HepG2 (cell line): ENCODE data around the gene ADGRG1. TPM values are rescaled to one million over a fixed set of nuclear protein-coding genes. Genes with fewer than 3 reads are reported as not detected.

Source experiments
- CHD4 ChIP-seq: fragments of 200-600 bp; sonication (generic); IDR thresholded peaks from 2 replicates; pipeline ENCODE4 v1.7.0; 2017; ENCODE audit warnings: mild to moderate bottlenecking, low read length, borderline replicate concordance
- EZH2 ChIP-seq: conservative IDR thresholded peaks from 2 replicates; pipeline ENCODE4 v1.6.1; 2012; ENCODE audit warnings: mild to moderate bottlenecking, low read depth, low read length, moderate library complexity
- FOXK2 ChIP-seq: fragments of 450-650 bp; IDR thresholded peaks from 2 replicates; pipeline ENCODE4 v1.6.1; 2016
- MXI1 ChIP-seq: IDR thresholded peaks from 3 replicates; pipeline ENCODE4 v1.6.1; 2012; ENCODE audit warnings: low read depth, low read length, inconsistent platforms, borderline replicate concordance
- NFYC ChIP-seq: IDR thresholded peaks from 2 replicates; pipeline ENCODE4 v1.6.1; 2016; ENCODE audit warnings: missing genetic modification reagents, missing compliant biosample characterization
- POLR2G ChIP-seq: fragments of 200-400 bp; formaldehyde crosslinking; IDR thresholded peaks from 2 replicates; pipeline ENCODE4 v1.6.1; 2018; ENCODE audit warnings: mild to moderate bottlenecking, low read depth, low read length, moderate library complexity
- RAD51 ChIP-seq: fragments of 450-650 bp; IDR thresholded peaks from 2 replicates; pipeline ENCODE4 v1.6.1; 2016; ENCODE audit warnings: borderline replicate concordance
- RELA ChIP-seq: sonication (generic); formaldehyde crosslinking; IDR thresholded peaks from 2 replicates; pipeline ENCODE4 v1.4.0; 2020; ENCODE audit warnings: missing genetic modification reagents
- SIN3B ChIP-seq: fragments of 150-350 bp; IDR thresholded peaks from 2 replicates; pipeline ENCODE4 v1.6.1; 2014; ENCODE audit warnings: low read length
- TOE1 ChIP-seq: sonication (generic); formaldehyde crosslinking; IDR thresholded peaks from 2 replicates; pipeline ENCODE4 v1.4.0; 2020; ENCODE audit warnings: mild to moderate bottlenecking, missing genetic modification reagents
- ZNF136 ChIP-seq: sonication (generic); formaldehyde crosslinking; IDR thresholded peaks from 2 replicates; pipeline ENCODE4 v1.8.1; 2022; ENCODE audit warnings: low read depth, mild to moderate bottlenecking, moderate library complexity, missing genetic modification reagents
- ZNF430 ChIP-seq: sonication (generic); formaldehyde crosslinking; IDR thresholded peaks from 2 replicates; pipeline ENCODE4 v1.9.0; 2021; ENCODE audit warnings: mild to moderate bottlenecking, missing genetic modification reagents
- ZNF772 ChIP-seq: sonication (generic); formaldehyde crosslinking; IDR thresholded peaks from 2 replicates; pipeline ENCODE4 v1.5.0; 2020; ENCODE audit warnings: mild to moderate bottlenecking, missing genetic modification reagents
- ZNF775 ChIP-seq: sonication (generic); formaldehyde crosslinking; IDR thresholded peaks from 2 replicates; pipeline ENCODE4 v1.4.0; 2020; ENCODE audit warnings: missing genetic modification reagents, mild to moderate bottlenecking, moderate library complexity, borderline replicate concordance
- polyA plus RNA-seq, 8 experiments: library from polyadenylated mRNA; depleted of rRNA in 3 of 8; stranded (reverse) in 7 of 8; unstranded in 1 of 8; fragments of >200 nt; fragmentation: Illumina TruSeq in 4 of 8; extraction: Trizol in 4 of 8; gene quantifications; 2 replicates each; pipeline versions ENCODE4 v1.2.1 to v1.2.3, GENCODE V29; 2011 to 2016; ENCODE audit warnings: low read depth in 4 of 8, missing spikeins in 1 of 8, mixed read lengths in 1 of 8; ENCODE audit not compliant: insufficient read depth in 1 of 8
- total RNA-seq, 5 experiments: library from RNA; depleted of rRNA; stranded (reverse); fragments of >200 nt; fragmentation: Illumina TruSeq; extraction: Trizol; gene quantifications; 2 replicates each; pipeline ENCODE4 v1.2.3, GENCODE V29; 2016; ENCODE audit warnings: low read depth in 1 of 5
- TF ChIP-seq, protein P1 (sequence below): sonication (generic); formaldehyde crosslinking; IDR thresholded peaks from 2 replicates; pipeline ENCODE4 v1.5.0; 2020; ENCODE audit warnings: mild to moderate bottlenecking, missing genetic modification reagents, borderline replicate concordance
- TF ChIP-seq, protein P2 (sequence below): sonication (generic); formaldehyde crosslinking; IDR thresholded peaks from 2 replicates; pipeline ENCODE4 v1.5.0; 2020; ENCODE audit warnings: mild to moderate bottlenecking, missing genetic modification reagents, borderline replicate concordance
- TF ChIP-seq, protein P3 (sequence below): sonication (generic); formaldehyde crosslinking; IDR thresholded peaks from 2 replicates; pipeline ENCODE4 v1.5.0; 2020; ENCODE audit warnings: missing genetic modification reagents

Gene ADGRG1
- total and polyA plus RNA-seq, 2 of the 13 experiments (the other 11 are each of a cell fraction or from before 2014, with no cell fraction given): 2.7 to 5.9 TPM

DNA sequence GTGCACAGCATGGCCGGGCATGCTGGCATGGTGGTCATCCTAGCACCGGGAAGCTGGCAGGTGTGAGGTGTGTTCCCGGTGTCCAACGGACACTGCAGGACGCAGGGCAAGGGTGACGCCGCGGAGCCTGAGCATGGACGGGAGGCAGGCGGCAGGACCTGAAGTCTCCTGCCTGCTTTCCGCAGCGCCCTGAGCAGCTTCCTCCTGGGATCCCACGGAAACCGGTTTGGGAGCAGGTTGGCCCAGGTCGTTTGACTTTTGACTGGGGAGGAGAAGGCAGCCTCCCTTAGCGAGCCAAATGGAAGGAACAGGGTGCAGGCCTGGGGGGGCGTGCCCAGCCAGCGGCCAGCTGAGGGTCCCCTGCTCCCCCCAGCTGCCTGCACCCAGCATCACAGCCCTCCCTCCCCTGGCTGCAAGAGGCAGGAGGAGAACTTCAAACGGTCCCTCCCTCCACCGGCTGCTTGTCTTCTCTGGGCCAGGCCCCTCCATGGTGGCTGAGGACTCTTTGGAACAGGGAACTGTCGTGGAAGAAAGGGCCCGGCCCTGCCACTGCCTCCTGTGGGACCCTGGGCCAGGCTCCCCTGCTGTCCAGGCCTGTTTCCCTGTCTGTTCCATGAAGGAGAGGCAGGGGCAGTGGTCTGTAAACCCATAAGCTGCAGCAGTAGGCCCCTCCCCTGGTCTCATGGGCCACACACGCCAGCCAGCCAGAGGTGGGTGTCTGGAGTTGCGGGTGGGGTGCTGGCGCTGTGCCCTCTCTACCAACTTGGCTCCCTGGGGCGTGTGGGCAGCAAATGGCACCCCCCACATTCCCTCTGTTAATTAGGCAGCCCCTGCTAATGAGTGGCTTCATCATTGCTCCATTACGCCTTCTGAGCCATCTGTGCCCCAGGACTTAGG is 7.8 kb upstream of the ADGRG1 start (continued):
- TF ChIP-seq, protein P1, sequence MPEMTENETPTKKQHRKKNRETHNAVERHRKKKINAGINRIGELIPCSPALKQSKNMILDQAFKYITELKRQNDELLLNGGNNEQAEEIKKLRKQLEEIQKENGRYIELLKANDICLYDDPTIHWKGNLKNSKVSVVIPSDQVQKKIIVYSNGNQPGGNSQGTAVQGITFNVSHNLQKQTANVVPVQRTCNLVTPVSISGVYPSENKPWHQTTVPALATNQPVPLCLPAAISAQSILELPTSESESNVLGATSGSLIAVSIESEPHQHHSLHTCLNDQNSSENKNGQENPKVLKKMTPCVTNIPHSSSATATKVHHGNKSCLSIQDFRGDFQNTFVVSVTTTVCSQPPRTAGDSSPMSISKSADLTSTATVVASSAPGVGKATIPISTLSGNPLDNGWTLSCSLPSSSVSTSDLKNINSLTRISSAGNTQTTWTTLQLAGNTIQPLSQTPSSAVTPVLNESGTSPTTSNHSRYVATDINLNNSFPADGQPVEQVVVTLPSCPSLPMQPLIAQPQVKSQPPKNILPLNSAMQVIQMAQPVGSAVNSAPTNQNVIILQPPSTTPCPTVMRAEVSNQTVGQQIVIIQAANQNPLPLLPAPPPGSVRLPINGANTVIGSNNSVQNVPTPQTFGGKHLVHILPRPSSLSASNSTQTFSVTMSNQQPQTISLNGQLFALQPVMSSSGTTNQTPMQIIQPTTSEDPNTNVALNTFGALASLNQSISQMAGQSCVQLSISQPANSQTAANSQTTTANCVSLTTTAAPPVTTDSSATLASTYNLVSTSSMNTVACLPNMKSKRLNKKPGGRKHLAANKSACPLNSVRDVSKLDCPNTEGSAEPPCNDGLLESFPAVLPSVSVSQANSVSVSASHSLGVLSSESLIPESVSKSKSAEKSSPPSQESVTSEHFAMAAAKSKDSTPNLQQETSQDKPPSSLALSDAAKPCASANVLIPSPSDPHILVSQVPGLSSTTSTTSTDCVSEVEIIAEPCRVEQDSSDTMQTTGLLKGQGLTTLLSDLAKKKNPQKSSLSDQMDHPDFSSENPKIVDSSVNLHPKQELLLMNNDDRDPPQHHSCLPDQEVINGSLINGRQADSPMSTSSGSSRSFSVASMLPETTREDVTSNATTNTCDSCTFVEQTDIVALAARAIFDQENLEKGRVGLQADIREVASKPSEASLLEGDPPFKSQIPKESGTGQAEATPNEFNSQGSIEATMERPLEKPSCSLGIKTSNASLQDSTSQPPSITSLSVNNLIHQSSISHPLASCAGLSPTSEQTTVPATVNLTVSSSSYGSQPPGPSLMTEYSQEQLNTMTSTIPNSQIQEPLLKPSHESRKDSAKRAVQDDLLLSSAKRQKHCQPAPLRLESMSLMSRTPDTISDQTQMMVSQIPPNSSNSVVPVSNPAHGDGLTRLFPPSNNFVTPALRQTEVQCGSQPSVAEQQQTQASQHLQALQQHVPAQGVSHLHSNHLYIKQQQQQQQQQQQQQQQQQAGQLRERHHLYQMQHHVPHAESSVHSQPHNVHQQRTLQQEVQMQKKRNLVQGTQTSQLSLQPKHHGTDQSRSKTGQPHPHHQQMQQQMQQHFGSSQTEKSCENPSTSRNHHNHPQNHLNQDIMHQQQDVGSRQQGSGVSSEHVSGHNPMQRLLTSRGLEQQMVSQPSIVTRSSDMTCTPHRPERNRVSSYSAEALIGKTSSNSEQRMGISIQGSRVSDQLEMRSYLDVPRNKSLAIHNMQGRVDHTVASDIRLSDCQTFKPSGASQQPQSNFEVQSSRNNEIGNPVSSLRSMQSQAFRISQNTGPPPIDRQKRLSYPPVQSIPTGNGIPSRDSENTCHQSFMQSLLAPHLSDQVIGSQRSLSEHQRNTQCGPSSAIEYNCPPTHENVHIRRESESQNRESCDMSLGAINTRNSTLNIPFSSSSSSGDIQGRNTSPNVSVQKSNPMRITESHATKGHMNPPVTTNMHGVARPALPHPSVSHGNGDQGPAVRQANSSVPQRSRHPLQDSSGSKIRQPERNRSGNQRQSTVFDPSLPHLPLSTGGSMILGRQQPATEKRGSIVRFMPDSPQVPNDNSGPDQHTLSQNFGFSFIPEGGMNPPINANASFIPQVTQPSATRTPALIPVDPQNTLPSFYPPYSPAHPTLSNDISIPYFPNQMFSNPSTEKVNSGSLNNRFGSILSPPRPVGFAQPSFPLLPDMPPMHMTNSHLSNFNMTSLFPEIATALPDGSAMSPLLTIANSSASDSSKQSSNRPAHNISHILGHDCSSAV (CRISPR knock-in tag): no peak
- TF ChIP-seq, protein P2, sequence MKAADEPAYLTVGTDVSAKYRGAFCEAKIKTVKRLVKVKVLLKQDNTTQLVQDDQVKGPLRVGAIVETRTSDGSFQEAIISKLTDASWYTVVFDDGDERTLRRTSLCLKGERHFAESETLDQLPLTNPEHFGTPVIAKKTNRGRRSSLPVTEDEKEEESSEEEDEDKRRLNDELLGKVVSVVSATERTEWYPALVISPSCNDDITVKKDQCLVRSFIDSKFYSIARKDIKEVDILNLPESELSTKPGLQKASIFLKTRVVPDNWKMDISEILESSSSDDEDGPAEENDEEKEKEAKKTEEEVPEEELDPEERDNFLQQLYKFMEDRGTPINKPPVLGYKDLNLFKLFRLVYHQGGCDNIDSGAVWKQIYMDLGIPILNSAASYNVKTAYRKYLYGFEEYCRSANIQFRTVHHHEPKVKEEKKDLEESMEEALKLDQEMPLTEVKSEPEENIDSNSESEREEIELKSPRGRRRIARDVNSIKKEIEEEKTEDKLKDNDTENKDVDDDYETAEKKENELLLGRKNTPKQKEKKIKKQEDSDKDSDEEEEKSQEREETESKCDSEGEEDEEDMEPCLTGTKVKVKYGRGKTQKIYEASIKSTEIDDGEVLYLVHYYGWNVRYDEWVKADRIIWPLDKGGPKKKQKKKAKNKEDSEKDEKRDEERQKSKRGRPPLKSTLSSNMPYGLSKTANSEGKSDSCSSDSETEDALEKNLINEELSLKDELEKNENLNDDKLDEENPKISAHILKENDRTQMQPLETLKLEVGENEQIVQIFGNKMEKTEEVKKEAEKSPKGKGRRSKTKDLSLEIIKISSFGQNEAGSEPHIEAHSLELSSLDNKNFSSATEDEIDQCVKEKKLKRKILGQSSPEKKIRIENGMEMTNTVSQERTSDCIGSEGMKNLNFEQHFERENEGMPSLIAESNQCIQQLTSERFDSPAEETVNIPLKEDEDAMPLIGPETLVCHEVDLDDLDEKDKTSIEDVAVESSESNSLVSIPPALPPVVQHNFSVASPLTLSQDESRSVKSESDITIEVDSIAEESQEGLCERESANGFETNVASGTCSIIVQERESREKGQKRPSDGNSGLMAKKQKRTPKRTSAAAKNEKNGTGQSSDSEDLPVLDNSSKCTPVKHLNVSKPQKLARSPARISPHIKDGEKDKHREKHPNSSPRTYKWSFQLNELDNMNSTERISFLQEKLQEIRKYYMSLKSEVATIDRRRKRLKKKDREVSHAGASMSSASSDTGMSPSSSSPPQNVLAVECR (CRISPR knock-in tag): no peak
- 0 out of 2 replicates have a peak, but pooled peaks have one; percentile 2 for TF ChIP-seq ZNF430 (CRISPR knock-in tag)
- TF ChIP-seq SIN3B: no peak
- no peak for TF ChIP-seq ZNF775 (CRISPR knock-in tag)
- no peak for TF ChIP-seq FOXK2
- TF ChIP-seq RAD51: no peak
- no peak for TF ChIP-seq EZH2
- no peak for TF ChIP-seq RELA (CRISPR knock-in tag)
- no peak for TF ChIP-seq ZNF772
- TF ChIP-seq, protein P3, sequence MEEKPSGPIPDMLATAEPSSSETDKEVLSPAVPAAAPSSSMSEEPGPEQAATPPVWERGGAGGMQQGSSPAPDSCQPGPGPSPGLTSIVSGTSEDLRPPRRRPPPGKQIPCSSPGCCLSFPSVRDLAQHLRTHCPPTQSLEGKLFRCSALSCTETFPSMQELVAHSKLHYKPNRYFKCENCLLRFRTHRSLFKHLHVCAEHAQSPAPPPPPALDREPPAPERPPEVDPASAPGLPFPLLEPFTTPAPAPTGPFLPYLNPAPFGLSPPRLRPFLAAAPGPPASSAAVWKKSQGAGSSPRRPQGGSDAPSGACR (CRISPR knock-in tag): no peak
- no peak for TF ChIP-seq CHD4
- no peak for TF ChIP-seq ZNF136 (CRISPR knock-in tag)
- TF ChIP-seq POLR2G: no peak
- no peak for TF ChIP-seq TOE1
- TF ChIP-seq NFYC (CRISPR knock-in tag): no peak
- no peak for TF ChIP-seq MXI1
